Measurements from ENCODE around the gene GRID2.
"Not testable (repeated sequence)": the region's sequence is repeated elsewhere in the genome, so short reads cannot be mapped to it uniquely, and the experiment has no call there.

GRID2 gene

DNA sequence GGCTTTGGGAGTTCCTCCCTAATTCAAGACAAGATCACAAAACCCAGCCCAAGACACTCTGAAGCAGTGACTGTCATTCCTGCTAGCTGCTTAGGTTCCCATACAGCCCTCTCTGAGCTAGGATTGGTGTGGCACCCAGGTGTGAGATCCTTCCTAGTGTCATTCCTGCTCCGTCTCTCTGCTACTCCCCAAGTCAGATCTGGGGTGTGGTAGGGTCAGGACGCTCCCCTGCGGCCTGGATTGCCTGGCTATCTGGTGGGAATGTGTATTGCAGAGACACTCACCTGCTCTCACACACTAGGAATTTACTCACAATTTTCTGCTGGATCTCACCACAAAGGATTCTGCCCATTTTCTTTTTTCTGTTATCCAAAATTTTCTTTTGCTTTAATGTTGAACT, 964.0 kb downstream of the GRID2 start:
- H3K9ac ChIP-seq (ENCODE audit: low read length), result no peak overlapping the region
- H3K9me3 ChIP-seq (ENCODE audit: control insufficient read depth, low read depth, low read length), result no peaks in the 10 kb centered on the region
- no peak overlapping the region for H3K27ac ChIP-seq (ENCODE audit: low read length)
- no peaks in the 10 kb centered on the region for H3K4me1 ChIP-seq (ENCODE audit: control insufficient read depth, low read depth, low read length)
- H3K36me3 ChIP-seq (ENCODE audit: control insufficient read depth, low read depth, low read length), result no peaks in the 10 kb centered on the region
- H3K4me3 ChIP-seq (ENCODE audit: low read length), result no peak overlapping the region
- H3K27me3 ChIP-seq (ENCODE audit: control insufficient read depth, insufficient read depth, low read length), result no peaks in the 10 kb centered on the region

DNA sequence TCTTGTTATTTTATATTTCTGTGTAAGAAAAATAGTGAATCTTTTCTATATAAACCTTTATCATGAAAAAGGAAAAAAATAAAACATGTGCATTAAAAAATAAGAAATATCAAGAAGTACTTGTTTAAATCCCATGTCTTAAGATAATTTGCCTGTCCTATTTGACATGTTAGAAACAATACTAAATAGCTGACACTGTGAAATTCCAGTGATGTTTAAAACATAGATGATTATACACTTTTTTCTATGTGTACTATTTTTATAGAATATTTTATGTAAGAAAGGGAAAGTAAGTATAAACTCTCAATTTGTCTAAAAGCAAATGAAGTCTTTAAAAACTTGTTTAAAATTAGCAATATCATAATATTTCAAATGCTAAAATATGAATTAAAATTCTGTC, 981.6 kb downstream of the GRID2 start:
- H3K9me3 ChIP-seq (ENCODE audit: control insufficient read depth, low read depth, low read length), result no peaks in the 10 kb centered on the region
- H3K4me1 ChIP-seq (ENCODE audit: control insufficient read depth, low read depth, low read length), result no peaks in the 10 kb centered on the region
- no peak overlapping the region for H3K27ac ChIP-seq (ENCODE audit: low read length)
- no peak overlapping the region for H3K4me3 ChIP-seq (ENCODE audit: low read length)
- no peak overlapping the region for H3K9ac ChIP-seq (ENCODE audit: low read length)
- H3K27me3 ChIP-seq (ENCODE audit: control insufficient read depth, insufficient read depth, low read length), result no peaks in the 10 kb centered on the region
- no peaks in the 10 kb centered on the region for H3K36me3 ChIP-seq (ENCODE audit: control insufficient read depth, low read depth, low read length)

DNA sequence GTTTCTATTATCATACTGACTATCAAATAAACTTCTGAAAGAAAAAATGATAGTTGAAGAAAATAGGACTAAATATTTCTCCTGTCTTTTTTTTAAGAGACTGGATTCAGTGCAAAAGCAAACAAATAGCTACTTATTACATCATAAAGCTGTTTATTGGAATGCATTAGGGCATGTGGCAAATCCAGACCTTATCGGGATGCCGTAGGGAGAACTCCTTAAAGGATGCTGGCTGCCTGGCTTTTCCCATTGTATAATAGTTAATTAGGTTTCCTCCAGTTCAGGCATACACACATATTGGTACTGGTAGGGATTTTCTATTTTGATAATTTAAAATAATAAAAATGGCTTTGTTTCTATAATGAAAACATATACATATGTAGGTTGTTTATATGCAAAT, 985.5 kb downstream of the GRID2 start:
- no peaks in the 10 kb centered on the region for H3K9me3 ChIP-seq (ENCODE audit: control insufficient read depth, low read depth, low read length)
- H3K27ac ChIP-seq (ENCODE audit: low read length), result no peak overlapping the region
- H3K9ac ChIP-seq (ENCODE audit: low read length), result no peak overlapping the region

GRCh38 chr4:93289831-93290230, 986.1 kb downstream of the GRID2 start:
- H3K4me3 ChIP-seq (ENCODE audit: low read length), result no peak overlapping the region
- no peak overlapping the region for H3K27ac ChIP-seq (ENCODE audit: low read length)
- no peaks in the 10 kb centered on the region for H3K4me1 ChIP-seq (ENCODE audit: control insufficient read depth, low read depth, low read length)
- H3K9ac ChIP-seq (ENCODE audit: low read length), result no peak overlapping the region
- H3K9me3 ChIP-seq (ENCODE audit: control insufficient read depth, low read depth, low read length), result no peaks in the 10 kb centered on the region
- no peaks in the 10 kb centered on the region for H3K27me3 ChIP-seq (ENCODE audit: control insufficient read depth, insufficient read depth, low read length)
- no peaks in the 10 kb centered on the region for H3K36me3 ChIP-seq (ENCODE audit: control insufficient read depth, low read depth, low read length)

More for the DNA sequence above, 985.5 kb downstream of the GRID2 start:
- no peaks in the 10 kb centered on the region for H3K27me3 ChIP-seq (ENCODE audit: control insufficient read depth, insufficient read depth, low read length)
- no peaks in the 10 kb centered on the region for H3K36me3 ChIP-seq (ENCODE audit: control insufficient read depth, low read depth, low read length)
- H3K4me3 ChIP-seq (ENCODE audit: low read length), result no peak overlapping the region
- no peaks in the 10 kb centered on the region for H3K4me1 ChIP-seq (ENCODE audit: control insufficient read depth, low read depth, low read length)

- Histone ChIP-seq H3K36me3 (ENCODE audit: control insufficient read depth, low read depth, low read length) (no peaks in the 10 kb centered on the region), H3K27me3 (ENCODE audit: control insufficient read depth, insufficient read depth, low read length) (no peaks in the 10 kb centered on the region), H3K27ac (ENCODE audit: low read length) (no peak overlapping the region), H3K9ac (ENCODE audit: low read length) (no peak overlapping the region), H3K4me1 (ENCODE audit: control insufficient read depth, low read depth, low read length) (peaks cover 8% of the 10 kb centered on the region), H3K9me3 (ENCODE audit: control insufficient read depth, low read depth, low read length) (no peaks in the 10 kb centered on the region), H3K4me3 (ENCODE audit: low read length) (no peak overlapping the region)
These were observed 995.4 kb downstream of the GRID2 start for GRCh38 chr4:93299118-93299517.

DNA sequence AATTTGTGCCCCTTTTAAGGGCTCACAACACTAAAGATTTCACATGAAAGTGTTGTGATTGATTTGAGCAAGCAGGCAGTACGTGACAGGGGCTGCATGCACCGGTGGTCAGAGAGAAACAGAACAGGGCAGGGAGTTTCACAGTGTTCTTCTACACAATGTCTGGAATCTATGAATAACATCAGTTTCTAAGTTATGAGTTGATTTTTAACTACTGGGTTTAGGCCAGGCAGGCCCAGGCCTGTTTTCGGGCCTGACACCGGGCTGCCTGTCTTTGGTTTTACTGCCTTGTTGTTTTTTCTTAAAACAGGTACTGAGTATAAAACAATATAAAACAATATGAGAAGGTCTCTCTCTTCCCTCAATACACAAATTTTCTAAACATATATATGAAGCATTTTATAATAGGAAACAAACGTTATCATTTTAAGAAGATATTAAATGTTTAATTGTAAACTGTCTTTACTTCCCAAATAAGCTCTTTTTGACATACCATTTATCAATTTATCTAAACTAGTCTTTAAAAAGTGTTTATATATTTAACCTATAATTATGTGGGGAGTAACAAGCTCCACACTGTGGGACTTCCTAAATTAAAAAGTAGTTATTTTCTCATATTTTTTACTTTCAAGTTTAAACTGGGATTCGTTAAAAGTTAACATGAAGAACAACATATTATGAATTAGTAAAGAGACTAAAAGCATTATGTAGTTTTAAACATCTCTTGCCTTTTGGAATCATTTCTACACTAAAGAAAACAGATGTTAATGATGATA, 997.2 kb downstream of the GRID2 start:
- not testable (repeated sequence) for H3K9ac ChIP-seq (ENCODE audit: low read length); H3K27ac ChIP-seq (ENCODE audit: low read length); H3K4me1 ChIP-seq (ENCODE audit: control insufficient read depth, low read depth, low read length); H3K27me3 ChIP-seq (ENCODE audit: control insufficient read depth, insufficient read depth, low read length); H3K4me3 ChIP-seq (ENCODE audit: low read length); H3K9me3 ChIP-seq (ENCODE audit: control insufficient read depth, low read depth, low read length); H3K36me3 ChIP-seq (ENCODE audit: control insufficient read depth, low read depth, low read length)

DNA sequence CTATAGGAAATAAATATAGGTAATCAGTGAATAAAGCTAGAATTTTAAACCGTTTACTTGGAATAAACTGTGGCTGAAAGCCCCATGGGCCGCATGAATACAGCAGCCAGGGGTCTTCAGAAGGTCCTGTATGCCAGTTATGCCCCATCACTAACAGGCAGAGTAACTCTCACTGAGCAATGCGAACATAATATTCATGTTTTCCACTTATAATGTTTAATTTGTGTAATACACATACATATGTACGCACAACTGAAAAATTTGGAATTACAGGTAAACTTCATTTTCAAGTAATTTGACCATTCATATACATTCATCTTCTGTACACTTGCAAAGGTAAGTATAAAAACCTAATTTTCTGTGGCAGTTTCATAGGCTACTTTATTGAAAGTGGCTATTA, 998.5 kb downstream of the GRID2 start:
- no peaks in the 10 kb centered on the region for H3K9me3 ChIP-seq (ENCODE audit: control insufficient read depth, low read depth, low read length)
- H3K4me1 ChIP-seq (ENCODE audit: control insufficient read depth, low read depth, low read length), result peaks cover 8% of the 10 kb centered on the region
- H3K9ac ChIP-seq (ENCODE audit: low read length), result no peak overlapping the region
- no peaks in the 10 kb centered on the region for H3K36me3 ChIP-seq (ENCODE audit: control insufficient read depth, low read depth, low read length)
- H3K4me3 ChIP-seq (ENCODE audit: low read length), result no peak overlapping the region
- H3K27ac ChIP-seq (ENCODE audit: low read length), result no peak overlapping the region
- H3K27me3 ChIP-seq (ENCODE audit: control insufficient read depth, insufficient read depth, low read length), result no peaks in the 10 kb centered on the region

GRCh38 chr4:93303440-93303839, 999.7 kb downstream of the GRID2 start:
- no peak overlapping the region for H3K4me3 ChIP-seq (ENCODE audit: low read length)
- H3K9me3 ChIP-seq (ENCODE audit: control insufficient read depth, low read depth, low read length), result no peaks in the 10 kb centered on the region
- no peak overlapping the region for H3K27ac ChIP-seq (ENCODE audit: low read length)
- no peaks in the 10 kb centered on the region for H3K36me3 ChIP-seq (ENCODE audit: control insufficient read depth, low read depth, low read length)
- no peak overlapping the region for H3K9ac ChIP-seq (ENCODE audit: low read length)
- H3K27me3 ChIP-seq (ENCODE audit: control insufficient read depth, insufficient read depth, low read length), result no peaks in the 10 kb centered on the region
- peaks cover 8% of the 10 kb centered on the region for H3K4me1 ChIP-seq (ENCODE audit: control insufficient read depth, low read depth, low read length)

DNA sequence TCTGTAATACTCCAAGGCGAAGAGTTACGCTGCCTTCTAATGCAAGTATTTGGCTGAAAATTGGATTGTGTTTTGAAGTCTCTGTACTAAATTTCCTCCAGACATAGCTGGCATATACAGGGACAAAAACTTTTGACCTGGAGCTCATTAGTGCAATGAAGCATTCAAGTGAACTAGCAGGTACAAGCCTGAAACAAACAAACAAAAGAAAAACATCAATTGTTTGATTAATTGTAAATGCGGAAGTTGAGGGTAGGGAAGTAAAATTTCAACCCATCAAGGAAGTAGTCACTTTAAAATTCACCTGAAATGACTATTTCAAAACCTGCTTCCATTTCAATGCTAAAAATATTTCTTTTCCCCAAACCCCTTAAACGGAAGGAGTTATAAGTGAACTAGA, 1008.5 kb downstream of the GRID2 start:
- no peaks in the 10 kb centered on the region for H3K9me3 ChIP-seq (ENCODE audit: control insufficient read depth, low read depth, low read length)
- no peak overlapping the region for H3K9ac ChIP-seq (ENCODE audit: low read length)
- no peak overlapping the region for H3K4me3 ChIP-seq (ENCODE audit: low read length)
- no peak overlapping the region for H3K27ac ChIP-seq (ENCODE audit: low read length)
- no peaks in the 10 kb centered on the region for H3K36me3 ChIP-seq (ENCODE audit: control insufficient read depth, low read depth, low read length)
- H3K4me1 ChIP-seq (ENCODE audit: control insufficient read depth, low read depth, low read length), result no peaks in the 10 kb centered on the region
- no peaks in the 10 kb centered on the region for H3K27me3 ChIP-seq (ENCODE audit: control insufficient read depth, insufficient read depth, low read length)

DNA sequence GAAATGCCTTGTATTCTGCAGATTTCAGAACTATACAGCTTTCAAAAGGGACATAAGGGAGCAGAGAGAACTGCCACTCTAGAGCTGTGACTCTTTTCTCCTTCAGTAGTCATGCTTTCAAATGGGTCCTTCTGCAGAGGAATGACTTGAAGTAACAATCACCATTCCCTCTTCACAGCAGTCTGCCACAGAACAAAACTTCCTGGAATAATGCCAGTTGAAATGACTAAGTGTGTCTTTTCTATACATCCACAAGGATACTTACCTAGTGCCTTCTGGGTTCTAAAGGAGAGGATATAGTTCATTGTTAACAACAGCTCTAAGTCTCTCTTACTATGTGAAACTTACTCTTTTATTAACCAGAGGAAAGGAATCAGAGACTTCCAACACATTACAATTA, 1009.4 kb downstream of the GRID2 start:
- Histone ChIP-seq H3K27me3 (ENCODE audit: control insufficient read depth, insufficient read depth, low read length) (no peaks in the 10 kb centered on the region), H3K36me3 (ENCODE audit: control insufficient read depth, low read depth, low read length) (no peaks in the 10 kb centered on the region), H3K9me3 (ENCODE audit: control insufficient read depth, low read depth, low read length) (no peaks in the 10 kb centered on the region), H3K4me3 (ENCODE audit: low read length) (no peak overlapping the region), H3K27ac (ENCODE audit: low read length) (no peak overlapping the region), H3K4me1 (ENCODE audit: control insufficient read depth, low read depth, low read length) (no peaks in the 10 kb centered on the region), H3K9ac (ENCODE audit: low read length) (no peak overlapping the region)

GRCh38 chr4:93317057-93317456, 1013.3 kb downstream of the GRID2 start:
- no peak overlapping the region for H3K9ac ChIP-seq (ENCODE audit: low read length)
- no peaks in the 10 kb centered on the region for H3K27me3 ChIP-seq (ENCODE audit: control insufficient read depth, insufficient read depth, low read length)
- H3K4me1 ChIP-seq (ENCODE audit: control insufficient read depth, low read depth, low read length), result no peaks in the 10 kb centered on the region
- no peak overlapping the region for H3K4me3 ChIP-seq (ENCODE audit: low read length)
- no peaks in the 10 kb centered on the region for H3K9me3 ChIP-seq (ENCODE audit: control insufficient read depth, low read depth, low read length)
- H3K36me3 ChIP-seq (ENCODE audit: control insufficient read depth, low read depth, low read length), result no peaks in the 10 kb centered on the region
- no peak overlapping the region for H3K27ac ChIP-seq (ENCODE audit: low read length)

DNA sequence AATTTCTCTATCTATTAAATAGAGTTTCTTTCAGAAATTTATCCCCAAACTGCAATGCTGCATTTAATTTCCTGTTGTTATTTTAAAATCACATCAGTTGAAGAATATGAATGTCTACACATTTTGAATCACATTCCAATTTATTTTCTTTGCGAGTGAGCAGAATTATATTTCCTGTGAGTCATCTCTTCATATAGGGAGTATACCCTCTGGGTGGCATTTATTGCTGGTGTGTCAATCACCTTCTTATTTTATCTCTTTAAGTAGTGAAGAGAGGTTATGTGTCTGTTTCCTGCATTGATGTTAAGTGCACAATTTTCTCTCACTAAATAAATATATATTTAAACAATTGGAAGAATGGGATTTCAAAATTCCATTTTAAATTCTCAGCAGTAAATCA, 1013.8 kb downstream of the GRID2 start:
- H3K4me1 ChIP-seq (ENCODE audit: control insufficient read depth, low read depth, low read length), result no peaks in the 10 kb centered on the region
- no peak overlapping the region for H3K27ac ChIP-seq (ENCODE audit: low read length)
- H3K9me3 ChIP-seq (ENCODE audit: control insufficient read depth, low read depth, low read length), result no peaks in the 10 kb centered on the region
- H3K36me3 ChIP-seq (ENCODE audit: control insufficient read depth, low read depth, low read length), result no peaks in the 10 kb centered on the region
- H3K4me3 ChIP-seq (ENCODE audit: low read length), result no peak overlapping the region
- no peaks in the 10 kb centered on the region for H3K27me3 ChIP-seq (ENCODE audit: control insufficient read depth, insufficient read depth, low read length)
- H3K9ac ChIP-seq (ENCODE audit: low read length), result no peak overlapping the region
